ENCODE measurements around the gene GRK6. TPM values are rescaled to one million over a fixed set of nuclear protein-coding genes. Genes with fewer than 3 reads are reported as not detected.
"Not testable (repeated sequence)": the region's sequence is repeated elsewhere in the genome, so short reads cannot be mapped to it uniquely, and the experiment has no call there.

The GRK6 gene
- total RNA-seq, 1 donor from 2014 or later: 16.0 TPM

GRCh38 chr5:177420472-177420871 lies 6.0 kb upstream of the GRK6 start:
- DNase-seq; intact Hi-C loops (cut with DNase I): not testable (repeated sequence)

GRCh38 chr5:177421062-177421798 lies 5.2 kb upstream of the GRK6 start:
- DNase-seq (no peak), ATAC-seq (ENCODE audit: poor library complexity) (no peak)
- intact Hi-C loops (cut with DNase I): no loop called here

More at GRCh38 chr5:177420472-177420871, 6.0 kb upstream of the GRK6 start:
- not testable (repeated sequence) for ATAC-seq (ENCODE audit: poor library complexity)

GRCh38 chr5:177423671-177424070 lies 2.8 kb upstream of the GRK6 start:
- ATAC-seq (ENCODE audit: poor library complexity): no peak

GRCh38 chr5:177425196-177425800 lies 1.2 kb upstream of the GRK6 start:
- ATAC-seq (ENCODE audit: poor library complexity) (no peak), DNase-seq (no peak)
- intact Hi-C loops (cut with DNase I): no loop called here

More at GRCh38 chr5:177423671-177424070, 2.8 kb upstream of the GRK6 start:
- no peak for DNase-seq
- intact Hi-C loops (cut with DNase I): no loop called here

GRCh38 chr5:177425801-177426565 lies 493 bp upstream of the GRK6 start:
- DNase-seq (peak; percentile 100), ATAC-seq (ENCODE audit: poor library complexity) (peak; percentile 96)
- intact Hi-C loops (cut with DNase I): no loop called here

- intact Hi-C loops (cut with DNase I): no loop called here
- no peak for ATAC-seq (ENCODE audit: poor library complexity)
- no peak for DNase-seq
Measured at GRCh38 chr5:177427211-177427822, 841 bp downstream of the GRK6 start.

GRCh38 chr5:177427919-177428573 lies 1.6 kb downstream of the GRK6 start:
- intact Hi-C loops (cut with DNase I): no loop called here
- ATAC-seq (ENCODE audit: poor library complexity) (no peak), DNase-seq (no peak)

- DNase-seq (no peak), ATAC-seq (ENCODE audit: poor library complexity) (no peak)
- intact Hi-C loops (cut with DNase I): no loop called here
Measured at GRCh38 chr5:177428574-177429217, 2.2 kb downstream of the GRK6 start.

GRCh38 chr5:177429248-177430040 lies 3.0 kb downstream of the GRK6 start:
- intact Hi-C loops (cut with DNase I): no loop called here
- no peak for ATAC-seq (ENCODE audit: poor library complexity)
- DNase-seq: peak; percentile 83

GRCh38 chr5:177430140-177430951 lies 3.9 kb downstream of the GRK6 start:
- no peak for DNase-seq
- intact Hi-C loops (cut with DNase I): no loop called here
- ATAC-seq (ENCODE audit: poor library complexity): no peak

- ATAC-seq (ENCODE audit: poor library complexity) (no peak), DNase-seq (no peak)
- intact Hi-C loops (cut with DNase I): no loop called here
Measured at GRCh38 chr5:177430972-177431316, 4.5 kb downstream of the GRK6 start.

- DNase-seq (peak; percentile 67), ATAC-seq (ENCODE audit: poor library complexity) (peak; percentile 6)
Measured at GRCh38 chr5:177431317-177432142, 5.1 kb downstream of the GRK6 start.

GRCh38 chr5:177432143-177432838 lies 5.8 kb downstream of the GRK6 start:
- ATAC-seq (ENCODE audit: poor library complexity) (peak; percentile 81), DNase-seq (peak; percentile 71)
- intact Hi-C loops (cut with DNase I): no loop called here

More at GRCh38 chr5:177431317-177432142, 5.1 kb downstream of the GRK6 start:
- intact Hi-C loops (cut with DNase I): no loop called here

- intact Hi-C loops (cut with DNase I): no loop called here
- DNase-seq: no peak
- ATAC-seq (ENCODE audit: poor library complexity): no peak
Measured at GRCh38 chr5:177432839-177433657, 6.6 kb downstream of the GRK6 start.

Measured in Right ventricle myocardium superior (tissue), 1 donor.